Measurements from ENCODE around the gene RDH13. TPM values are rescaled to one million over a fixed set of nuclear protein-coding genes. Genes with fewer than 3 reads are reported as not detected.

Gene RDH13
- total and polyA plus RNA-seq, 10 of the 15 experiments (the other 5 are each of a cell fraction or from before 2014, with no cell fraction given), result 1.3 to 11.6 (median 8.9) TPM

GRCh38 chr19:55046975-55047622 is 15.8 kb downstream of the RDH13 start (continued):
- TF ChIP-seq USF2 (IDR thresholded peaks at IDR 0.05; ENCODE audit: borderline replicate concordance, low read depth, low read length) (no peak), SMARCA5 (IDR thresholded peaks at IDR 0.05) (no peak)

- no peaks in the 10 kb centered on the region for H4K20me1 ChIP-seq (ENCODE audit: control insufficient read depth, insufficient read depth)
- WGBS (ENCODE audit: insufficient coverage, insufficient replicate concordance, low lambda C conversion rate, missing lambda C conversion rate), result 98% methylated on average over 29 of the region's 30 CpGs
- H3K4me2 ChIP-seq (ENCODE audit: control insufficient read depth, insufficient read depth), result no peak overlapping the region
- in situ Hi-C loops (cut with MboI) (no loop called here), intact Hi-C loops (cut with micrococcal nuclease; ENCODE audit: unreplicated experiment) (no loop called here)
- ChIA-PET RAD21 (ENCODE audit: unreplicated experiment) (no interaction called here), SMC1A (ENCODE audit: uncharacterized antibody, unreplicated experiment) (no interaction called here), POLR2A (interaction anchor here (0.6 kb wide), 1 partner anchor 524 kb away, joined by 3 read pairs; no protein-coding TSS in a partner anchor), CTCF (interaction anchor here (0.9 kb wide), 1 partner anchor 43 kb away, joined by 3 read pairs; no protein-coding TSS in a partner anchor)
- ATAC-seq, result no peak
- H3K9me3 ChIP-seq (replicated peaks; ENCODE audit: control insufficient read depth, insufficient read depth, low read length), result no peaks in the 10 kb centered on the region
- H3K4me3 ChIP-seq, result no peak overlapping the region
- no TSS peak for BruUV-seq (replicated peaks)
- no peaks in the 10 kb centered on the region for H3K27me3 ChIP-seq (replicated peaks in 1 of 2; ENCODE audit: control insufficient read depth in 2 of 2, insufficient read depth in 2 of 2, low read length in 1 of 2)
- no peak overlapping the region for H2AFZ ChIP-seq (ENCODE audit: control insufficient read depth, low read depth, low read length)
- no peaks in the 10 kb centered on the region for H3K4me1 ChIP-seq (ENCODE audit: control insufficient read depth, insufficient read depth, low read length)
- H3K9ac ChIP-seq (ENCODE audit: control insufficient read depth, insufficient read depth, low read length), result no peak overlapping the region
- no peaks in the 10 kb centered on the region for H3K79me2 ChIP-seq (ENCODE audit: control insufficient read depth, insufficient read depth, low read length)
- H3K36me3 ChIP-seq (ENCODE audit: control insufficient read depth in 2 of 2, insufficient read depth in 2 of 2, low read length in 1 of 2), result peaks cover 10 to 24% of the 10 kb centered on the region in 2 experiments
- no peak overlapping the region for H3K27ac ChIP-seq (ENCODE audit: control insufficient read depth, insufficient read depth)
- FAIRE-seq, result no peak
- DNase-seq (ENCODE audit: low read depth, low spot score), result no peak
- no peak for TF ChIP-seq POU2F2 (IDR thresholded peaks at IDR 0.05; ENCODE audit: borderline replicate concordance, low read depth, low read length)
- no peak for TF ChIP-seq RELA (IDR thresholded peaks at IDR 0.05; ENCODE audit: borderline replicate concordance, partially characterized antibody)
- TF ChIP-seq NR2C1 (IDR thresholded peaks at IDR 0.05), result no peak
- no peak for TF ChIP-seq YBX1 (IDR thresholded peaks at IDR 0.05)
- TF ChIP-seq BHLHE40 (IDR thresholded peaks at IDR 0.05; ENCODE audit: borderline replicate concordance in 1 of 2, low read depth in 2 of 2, low read length in 1 of 2), result no peak
- TF ChIP-seq MYB (IDR thresholded peaks at IDR 0.05; ENCODE audit: borderline replicate concordance, low read depth, low read length), result no peak
- no peak for TF ChIP-seq WRNIP1 (IDR thresholded peaks at IDR 0.05; ENCODE audit: borderline replicate concordance, low read depth, low read length)
- no peak for TF ChIP-seq E2F8 (IDR thresholded peaks at IDR 0.05; ENCODE audit: low read depth, partially characterized antibody)
- no peak for TF ChIP-seq CUX1 (IDR thresholded peaks at IDR 0.05; ENCODE audit: insufficient replicate concordance, low read depth, low read length)
Observed at GRCh38 chr19:55044771-55045716, 17.9 kb downstream of the RDH13 start.

Data from GM12878 (cell line).